ENCODE measurements around the gene PSENEN.
"Not testable (repeated sequence)": the region's sequence is repeated elsewhere in the genome, so short reads cannot be mapped to it uniquely, and the experiment has no call there.

PSENEN gene

GRCh38 chr19:35718345-35719041 is 27.0 kb upstream of the PSENEN start:
- no peak for DNase-seq (ENCODE audit: low read depth in 2 of 2, low spot score in 1 of 2)

GRCh38 chr19:35719402-35720162 is 25.9 kb upstream of the PSENEN start:
- DNase-seq (ENCODE audit: low read depth in 2 of 2, low spot score in 1 of 2): no peak

GRCh38 chr19:35720163-35720524 is 25.3 kb upstream of the PSENEN start:
- DNase-seq (ENCODE audit: low read depth in 2 of 2, low spot score in 1 of 2): no peak

GRCh38 chr19:35720648-35721047 is 24.8 kb upstream of the PSENEN start:
- no peak for DNase-seq (ENCODE audit: low read depth in 2 of 2, low spot score in 1 of 2)

- no peak for DNase-seq (ENCODE audit: low read depth in 2 of 2, low spot score in 1 of 2)
Measured at GRCh38 chr19:35721374-35721773, 24.1 kb upstream of the PSENEN start.

GRCh38 chr19:35722461-35722860 is 23.0 kb upstream of the PSENEN start:
- DNase-seq (ENCODE audit: low read depth in 2 of 2, low spot score in 1 of 2): no peak

GRCh38 chr19:35722897-35723296 is 22.6 kb upstream of the PSENEN start:
- no peak for DNase-seq (ENCODE audit: low read depth in 2 of 2, low spot score in 1 of 2)

GRCh38 chr19:35723671-35724070 is 21.8 kb upstream of the PSENEN start:
- DNase-seq (ENCODE audit: low read depth in 2 of 2, low spot score in 1 of 2): no peak

GRCh38 chr19:35724132-35724531 is 21.3 kb upstream of the PSENEN start:
- not testable (repeated sequence) for DNase-seq (ENCODE audit: low read depth in 2 of 2, low spot score in 1 of 2)

GRCh38 chr19:35724560-35724959 is 20.9 kb upstream of the PSENEN start:
- no peak for DNase-seq (ENCODE audit: low read depth in 2 of 2, low spot score in 1 of 2)

- DNase-seq (ENCODE audit: low read depth in 2 of 2, low spot score in 1 of 2): no peak
Measured at GRCh38 chr19:35725216-35725861, 20.1 kb upstream of the PSENEN start.

- no peak for DNase-seq (ENCODE audit: low read depth in 2 of 2, low spot score in 1 of 2)
Measured at GRCh38 chr19:35727053-35727955, 18.1 kb upstream of the PSENEN start.

GRCh38 chr19:35727956-35728706 is 17.3 kb upstream of the PSENEN start:
- no peak for DNase-seq (ENCODE audit: low read depth in 2 of 2, low spot score in 1 of 2)

GRCh38 chr19:35729021-35729420 is 16.4 kb upstream of the PSENEN start:
- no peak for DNase-seq (ENCODE audit: low read depth in 2 of 2, low spot score in 1 of 2)

GRCh38 chr19:35729763-35730162 is 15.7 kb upstream of the PSENEN start:
- DNase-seq (ENCODE audit: low read depth in 2 of 2, low spot score in 1 of 2): no peak

- no peak for DNase-seq (ENCODE audit: low read depth in 2 of 2, low spot score in 1 of 2)
Measured at GRCh38 chr19:35730326-35730725, 15.1 kb upstream of the PSENEN start.

GRCh38 chr19:35731353-35731752 is 14.1 kb upstream of the PSENEN start:
- DNase-seq (ENCODE audit: low read depth in 2 of 2, low spot score in 1 of 2): no peak

GRCh38 chr19:35731779-35732405 is 13.6 kb upstream of the PSENEN start:
- no peak for DNase-seq (ENCODE audit: low read depth in 2 of 2, low spot score in 1 of 2)

- no peak for DNase-seq (ENCODE audit: low read depth in 2 of 2, low spot score in 1 of 2)
Measured at GRCh38 chr19:35732540-35733179, 12.8 kb upstream of the PSENEN start.

All from stimulated activated CD8-positive, alpha-beta memory T cell treated with anti-CD3 and anti-CD28 coated beads, Interleukin-4, amount 100 ng/mL, for 1 hour (primary cell).